OCI-LY7 (cell line): ENCODE measurements around the gene ESR2.

Experiments
- EZH2phosphoT487 ChIP-seq: fragments of 200-600 bp; sonication (generic); IDR thresholded peaks from 2 replicates; pipeline ENCODE4 v1.6.1; 2018; ENCODE audit warnings: low read depth, borderline replicate concordance, mild to moderate bottlenecking, mixed run types, antibody characterized with exemption, low read length, moderate library complexity, mixed read lengths
- TF ChIP-seq, protein P1 (sequence below): fragments of 200-600 bp; sonication (generic); conservative IDR thresholded peaks from 2 replicates; pipeline ENCODE4 v1.5.1; 2014; ENCODE audit warnings: mild to moderate bottlenecking, antibody characterized with exemption, low read length, moderate library complexity, mixed read lengths

GRCh38 chr14:64098120-64098519 lies 196.1 kb downstream of the ESR2 start:
- TF ChIP-seq, protein P1, sequence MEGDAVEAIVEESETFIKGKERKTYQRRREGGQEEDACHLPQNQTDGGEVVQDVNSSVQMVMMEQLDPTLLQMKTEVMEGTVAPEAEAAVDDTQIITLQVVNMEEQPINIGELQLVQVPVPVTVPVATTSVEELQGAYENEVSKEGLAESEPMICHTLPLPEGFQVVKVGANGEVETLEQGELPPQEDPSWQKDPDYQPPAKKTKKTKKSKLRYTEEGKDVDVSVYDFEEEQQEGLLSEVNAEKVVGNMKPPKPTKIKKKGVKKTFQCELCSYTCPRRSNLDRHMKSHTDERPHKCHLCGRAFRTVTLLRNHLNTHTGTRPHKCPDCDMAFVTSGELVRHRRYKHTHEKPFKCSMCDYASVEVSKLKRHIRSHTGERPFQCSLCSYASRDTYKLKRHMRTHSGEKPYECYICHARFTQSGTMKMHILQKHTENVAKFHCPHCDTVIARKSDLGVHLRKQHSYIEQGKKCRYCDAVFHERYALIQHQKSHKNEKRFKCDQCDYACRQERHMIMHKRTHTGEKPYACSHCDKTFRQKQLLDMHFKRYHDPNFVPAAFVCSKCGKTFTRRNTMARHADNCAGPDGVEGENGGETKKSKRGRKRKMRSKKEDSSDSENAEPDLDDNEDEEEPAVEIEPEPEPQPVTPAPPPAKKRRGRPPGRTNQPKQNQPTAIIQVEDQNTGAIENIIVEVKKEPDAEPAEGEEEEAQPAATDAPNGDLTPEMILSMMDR: no peak
- no peak for TF ChIP-seq EZH2phosphoT487
